HG03571 (cell line): ENCODE measurements around the gene BSCL2.
"Not testable (repeated sequence)": the region's sequence is repeated elsewhere in the genome, so short reads cannot be mapped to it uniquely, and the experiment has no call there.

ENCODE experiments used
- ATAC-seq: cut with Tn5 transposase; IDR thresholded peaks from one replicate; pipeline ENCODE4 v1.9.1; 2021; ENCODE audit not compliant: unreplicated experiment

BSCL2 gene

DNA sequence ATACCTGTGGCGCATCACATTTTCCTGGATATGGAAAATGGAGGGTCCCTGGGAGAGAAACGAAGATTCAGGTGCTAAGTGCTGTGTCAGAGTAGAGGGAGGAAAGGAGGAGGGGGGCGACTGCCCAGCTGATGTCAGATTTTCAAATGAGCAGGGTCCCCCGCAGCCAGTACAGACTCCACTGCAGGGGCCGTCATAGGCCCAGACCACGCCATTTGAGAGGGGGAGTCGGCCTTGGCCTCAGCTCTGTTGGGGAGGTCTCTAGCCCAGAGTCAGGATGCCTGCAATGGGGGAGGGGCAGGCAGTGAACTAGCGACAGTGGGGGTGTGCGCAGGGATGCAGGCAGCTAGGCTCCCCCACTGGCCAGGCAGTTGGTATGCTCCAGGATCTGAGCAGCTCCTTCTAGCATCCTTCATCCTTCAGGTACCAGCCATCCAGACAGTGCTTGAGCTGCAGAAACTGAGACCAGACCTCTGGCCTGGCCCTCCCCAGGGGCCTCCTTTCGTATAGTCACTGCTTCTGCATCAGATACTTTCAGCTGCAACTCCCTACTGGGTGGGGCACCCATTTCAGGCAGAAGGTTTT, at the start of gene BSCL2, which contains the start of gene GNG3:
Gene BSCL2 (minus strand): TSS at position 148 of the 585 bp plus-strand sequence. CDS start 229 bp downstream, outside the sequence.
Gene GNG3 (plus strand): TSS at position 400 of the 585 bp plus-strand sequence. CDS start 620 bp downstream, outside the sequence.
- no peak for ATAC-seq

GRCh38 chr11:62755086-62755615, 47.9 kb upstream of the BSCL2 start:
- ATAC-seq = no peak

DNA sequence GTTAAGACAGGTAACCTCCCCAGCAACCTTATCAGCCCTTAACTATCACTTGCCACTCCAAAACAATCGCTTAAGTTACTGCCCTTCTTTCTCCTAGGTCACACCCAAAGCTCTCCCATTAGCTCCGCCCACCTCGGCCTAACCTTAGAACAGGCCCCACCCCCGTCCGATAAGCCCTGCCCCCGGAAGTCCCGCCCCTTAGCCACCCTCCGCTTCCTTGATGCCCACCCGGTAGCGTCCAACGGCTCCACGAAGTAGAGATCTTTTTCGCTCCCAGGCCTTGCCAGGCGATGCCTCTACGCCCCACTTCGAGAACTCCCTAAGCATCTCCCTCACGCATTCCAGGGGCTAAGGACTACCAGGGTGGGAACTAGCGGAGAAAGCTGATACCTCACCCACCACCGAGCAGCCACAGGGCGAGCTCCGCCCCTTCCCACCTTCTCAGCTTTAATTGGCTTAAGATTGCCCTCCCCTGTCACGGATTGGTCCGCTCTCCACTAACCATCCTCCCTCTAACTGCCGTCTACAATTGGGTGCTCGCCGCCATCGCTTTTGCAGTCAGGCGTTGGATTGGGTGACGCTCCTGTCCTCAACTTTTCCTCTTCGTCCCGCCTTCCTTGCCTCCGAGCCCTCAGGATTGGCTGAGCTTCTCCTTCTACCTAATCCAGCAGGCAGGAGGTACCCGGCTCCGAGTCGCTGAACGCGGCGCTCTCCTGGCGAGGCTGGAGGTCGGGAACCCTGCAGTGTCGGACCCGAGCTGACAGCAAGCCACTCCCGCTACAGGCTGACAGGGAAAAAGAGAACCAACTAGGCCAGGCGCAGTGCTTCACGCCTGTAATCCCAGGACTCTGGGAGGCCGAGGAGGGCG, 46.7 kb upstream of the BSCL2 start, which contains the start of gene ZBTB3:
Gene ZBTB3 (minus strand): TSS at position 425 of the 868 bp plus-strand sequence. CDS start 496 bp downstream, outside the sequence.
- peak; percentile 91 for ATAC-seq

GRCh38 chr11:62752994-62753735, 45.9 kb upstream of the BSCL2 start:
- no peak for ATAC-seq

DNA sequence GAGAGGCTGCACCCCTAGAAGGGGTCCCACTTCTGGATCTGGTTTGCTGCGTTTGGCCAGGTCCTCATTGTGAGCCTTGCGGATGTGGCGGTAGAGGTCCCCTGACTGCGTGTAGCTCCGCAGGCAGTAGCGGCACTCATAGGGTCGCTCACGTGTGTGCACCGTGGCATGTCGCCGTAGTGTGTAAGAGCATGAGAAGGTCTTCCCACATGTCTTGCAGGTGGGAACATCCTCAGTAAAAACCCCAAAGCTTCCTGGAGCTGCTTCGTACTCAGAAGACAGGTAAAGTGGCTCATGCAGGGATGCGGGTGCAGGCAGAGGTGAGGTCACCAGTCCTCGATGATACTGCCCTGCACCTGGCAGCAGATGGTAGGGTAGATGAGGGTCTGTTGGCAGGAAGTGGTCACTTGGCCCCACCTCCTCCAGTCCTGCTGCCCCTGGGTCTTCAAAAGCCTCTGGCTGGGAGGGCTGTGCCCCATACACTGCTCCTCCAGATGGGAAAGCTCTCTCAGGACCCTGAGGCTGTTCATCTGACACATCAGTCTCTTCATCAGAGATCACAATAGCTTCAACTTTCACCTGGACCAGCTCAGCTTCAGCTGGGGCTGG, 45.1 kb upstream of the BSCL2 start:
- ATAC-seq = no peak

- not testable (repeated sequence) for ATAC-seq
Observed at GRCh38 chr11:62749931-62750330, 42.7 kb upstream of the BSCL2 start.

DNA sequence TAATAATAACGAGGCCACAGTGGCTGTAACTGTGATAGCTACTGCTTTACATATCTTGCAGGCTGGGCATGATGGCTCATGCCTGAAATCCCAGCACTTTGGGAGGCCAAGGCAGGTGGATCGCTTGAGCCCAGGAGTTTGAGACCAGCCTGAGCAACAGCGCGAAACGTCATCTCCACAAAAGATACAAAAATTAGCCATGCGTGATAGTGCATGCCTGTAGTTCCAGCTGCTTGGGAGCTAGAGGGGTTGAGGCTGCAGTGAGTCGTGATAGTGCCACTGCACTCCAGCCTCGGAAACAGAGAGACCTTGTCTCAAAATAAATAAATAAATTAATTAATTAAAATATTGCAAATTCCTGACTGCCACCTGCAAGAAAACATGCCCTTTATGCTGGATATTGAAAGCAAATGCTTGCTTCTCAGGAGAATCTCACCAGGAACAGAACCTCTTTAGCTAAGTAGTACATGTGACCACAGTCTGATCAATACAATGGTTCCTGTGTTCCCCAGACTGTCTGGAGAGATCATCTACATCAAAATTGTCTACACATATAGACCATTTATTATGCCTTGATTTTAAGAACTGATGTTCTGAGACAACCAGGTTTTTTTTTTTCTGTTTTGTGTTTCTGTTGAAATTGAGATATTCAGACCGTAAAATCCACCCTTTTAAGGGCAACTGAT, 40.4 kb upstream of the BSCL2 start:
- no peak for ATAC-seq

DNA sequence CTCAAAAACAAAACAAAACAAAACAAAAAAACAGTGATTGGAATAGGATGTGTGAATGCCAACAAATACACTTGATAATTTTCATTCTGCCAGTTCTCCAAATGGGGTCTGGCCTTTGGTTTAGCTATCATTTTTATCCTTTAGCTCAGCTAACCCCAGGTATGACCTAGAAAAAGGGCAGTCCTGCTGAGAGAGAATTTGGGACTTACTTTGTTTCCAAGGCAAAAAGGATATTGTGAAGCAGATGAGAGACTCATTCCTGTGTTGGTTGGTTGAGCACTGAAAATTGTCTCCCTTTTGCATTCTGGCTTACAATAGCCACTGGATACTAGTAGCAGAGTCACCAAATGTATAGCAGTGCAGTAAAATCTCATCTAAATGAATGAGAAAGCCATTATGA, 30.0 kb upstream of the BSCL2 start:
- ATAC-seq = no peak

DNA sequence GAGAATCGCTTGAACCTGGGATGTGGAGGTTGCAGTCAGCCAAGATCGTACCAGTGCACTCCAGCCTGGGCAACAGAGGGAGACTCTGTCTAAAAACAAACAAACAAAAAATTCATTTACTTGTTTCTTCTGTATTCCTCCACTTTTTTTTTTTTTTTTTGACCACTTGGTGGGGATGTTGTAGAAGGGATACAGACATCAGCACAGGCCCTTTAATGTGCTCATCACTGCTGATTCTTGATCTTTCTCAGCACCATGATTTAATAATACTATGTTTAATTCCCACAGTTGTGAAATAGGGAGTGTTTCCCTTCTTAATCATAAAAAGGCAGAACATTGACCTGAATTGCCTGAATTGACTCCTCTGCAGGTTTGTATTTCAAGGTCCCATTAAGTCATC, 25.6 kb upstream of the BSCL2 start:
- ATAC-seq = no peak

- not testable (repeated sequence) for ATAC-seq
Observed at GRCh38 chr11:62730076-62730475, 22.9 kb upstream of the BSCL2 start.

GRCh38 chr11:62728171-62728988, 21.2 kb upstream of the BSCL2 start, which contains the start of gene TTC9C:
TSS of gene TTC9C (plus strand) at chr11:62728486. CDS start at chr11:62728849, 363 bp downstream.
- peak; percentile 13 for ATAC-seq

- ATAC-seq = peak; percentile 44
Observed at GRCh38 chr11:62727872-62728170, 20.6 kb upstream of the BSCL2 start.

GRCh38 chr11:62727165-62727871, 20.1 kb upstream of the BSCL2 start, which contains the start of gene HNRNPUL2:
TSS of gene HNRNPUL2 (minus strand) at chr11:62727457. CDS start at chr11:62727156, 301 bp downstream.
- peak; percentile 63 for ATAC-seq

- no peak for ATAC-seq
Observed at GRCh38 chr11:62726915-62727164, 19.6 kb upstream of the BSCL2 start.

DNA sequence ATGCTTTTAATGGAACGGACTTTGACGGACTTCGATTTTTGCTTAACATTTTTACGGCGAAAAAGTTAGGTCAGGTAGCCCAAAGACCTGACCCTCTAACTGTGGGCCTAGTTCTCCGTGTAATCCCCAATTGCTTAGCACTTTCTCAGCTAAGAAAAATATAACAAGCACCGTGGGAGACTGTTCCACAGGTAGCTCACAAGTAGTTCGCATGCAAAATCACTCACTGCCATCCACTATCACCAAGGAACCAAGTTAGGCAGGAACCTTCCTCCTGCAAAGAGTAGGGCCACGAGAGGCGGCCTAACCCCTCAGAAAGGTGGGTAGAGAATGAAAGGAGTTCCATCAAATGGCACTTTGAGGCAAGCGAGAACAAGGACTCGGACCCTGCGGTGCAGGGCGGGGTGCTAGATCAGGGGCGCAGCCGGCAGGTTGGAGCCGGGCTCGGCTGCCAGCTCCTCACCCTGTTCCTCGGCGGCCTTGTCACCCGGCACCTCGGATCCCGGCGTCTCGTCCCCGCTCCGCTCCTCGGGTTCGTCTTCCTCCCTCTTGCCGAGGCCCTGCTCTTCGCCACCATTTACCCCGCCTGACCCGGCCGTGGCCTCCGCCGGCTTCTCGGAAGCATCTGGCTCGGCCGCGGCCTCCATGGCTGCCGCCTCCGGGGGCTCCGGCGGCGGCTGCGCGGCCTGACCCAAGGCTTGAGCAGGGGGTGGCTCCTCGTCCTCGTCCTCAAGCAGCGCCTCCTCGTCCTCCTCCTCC, 19.1 kb upstream of the BSCL2 start:
- ATAC-seq = no peak

- no peak for ATAC-seq
Observed at GRCh38 chr11:62725646-62726045, 18.4 kb upstream of the BSCL2 start.

DNA sequence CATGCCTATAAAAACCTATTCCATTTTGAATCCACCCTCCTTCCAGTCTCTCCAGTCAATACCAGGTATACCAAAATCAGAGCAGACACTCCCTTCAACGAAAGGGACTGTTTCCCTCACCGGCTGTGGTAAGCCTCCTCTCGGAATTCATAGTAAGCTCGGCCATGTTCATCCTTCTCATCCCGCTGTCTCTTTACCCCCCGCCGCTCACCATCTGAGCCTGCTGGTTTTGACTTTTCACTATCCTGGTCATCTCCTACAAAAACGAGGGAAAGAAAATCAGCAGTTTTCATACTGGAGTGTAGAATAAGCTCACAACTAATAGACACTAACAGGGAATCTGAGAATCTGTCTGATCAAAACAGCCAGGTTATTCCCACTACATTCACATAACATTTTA, 16.9 kb upstream of the BSCL2 start:
- ATAC-seq = no peak

DNA sequence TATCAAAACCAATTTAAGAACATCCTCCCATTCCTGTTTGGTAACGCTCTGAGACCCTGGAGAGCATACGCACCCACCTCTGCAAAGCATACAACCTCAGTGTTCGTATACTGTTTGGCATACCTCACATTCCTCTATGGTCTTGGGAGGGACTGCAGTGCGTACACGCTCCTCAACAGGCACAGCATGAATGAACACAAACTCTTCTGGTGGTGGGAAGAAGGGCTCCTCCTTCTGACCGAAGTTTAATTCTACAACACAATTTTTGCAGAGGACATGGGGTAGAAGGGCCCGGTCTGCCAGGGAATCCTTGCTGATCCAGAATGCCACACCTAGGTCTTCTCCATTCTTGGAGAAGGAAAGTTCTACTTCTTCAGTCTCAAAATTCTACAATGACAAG, 14.8 kb upstream of the BSCL2 start:
- ATAC-seq = no peak
